HUES6 (cell line): Measurements from ENCODE around the gene OLIG3.

ENCODE experiments used
- H3K27ac ChIP-seq: 2 replicates; pipeline ENCODE4 v1.7.0; 2013; ENCODE audit warnings: low read depth, mild to moderate bottlenecking, low read length, inconsistent platforms
- H3K27me3 ChIP-seq: 2 replicates; pipeline ENCODE4 v1.6.1; 2013; ENCODE audit warnings: low read length; ENCODE audit not compliant: control insufficient read depth, insufficient read depth
- H3K36me3 ChIP-seq: 2 replicates; pipeline ENCODE4 v1.6.1; 2013; ENCODE audit warnings: low read length; ENCODE audit not compliant: control insufficient read depth, insufficient read depth
- H3K4me1 ChIP-seq: 2 replicates; pipeline ENCODE4 v1.6.1; 2013; ENCODE audit warnings: low read length; ENCODE audit not compliant: control insufficient read depth, insufficient read depth
- H3K4me3 ChIP-seq: 2 replicates; pipeline ENCODE4 v1.5.1; 2013; ENCODE audit warnings: low read depth, low read length
- H3K9ac ChIP-seq: one replicate; pipeline ENCODE4 v1.6.1; 2013; ENCODE audit warnings: mild to moderate bottlenecking, low read length
- H3K9me3 ChIP-seq: 2 replicates; pipeline ENCODE4 v1.6.1; 2013; ENCODE audit warnings: low read depth, low read length; ENCODE audit not compliant: control insufficient read depth, insufficient read depth

The OLIG3 gene

DNA sequence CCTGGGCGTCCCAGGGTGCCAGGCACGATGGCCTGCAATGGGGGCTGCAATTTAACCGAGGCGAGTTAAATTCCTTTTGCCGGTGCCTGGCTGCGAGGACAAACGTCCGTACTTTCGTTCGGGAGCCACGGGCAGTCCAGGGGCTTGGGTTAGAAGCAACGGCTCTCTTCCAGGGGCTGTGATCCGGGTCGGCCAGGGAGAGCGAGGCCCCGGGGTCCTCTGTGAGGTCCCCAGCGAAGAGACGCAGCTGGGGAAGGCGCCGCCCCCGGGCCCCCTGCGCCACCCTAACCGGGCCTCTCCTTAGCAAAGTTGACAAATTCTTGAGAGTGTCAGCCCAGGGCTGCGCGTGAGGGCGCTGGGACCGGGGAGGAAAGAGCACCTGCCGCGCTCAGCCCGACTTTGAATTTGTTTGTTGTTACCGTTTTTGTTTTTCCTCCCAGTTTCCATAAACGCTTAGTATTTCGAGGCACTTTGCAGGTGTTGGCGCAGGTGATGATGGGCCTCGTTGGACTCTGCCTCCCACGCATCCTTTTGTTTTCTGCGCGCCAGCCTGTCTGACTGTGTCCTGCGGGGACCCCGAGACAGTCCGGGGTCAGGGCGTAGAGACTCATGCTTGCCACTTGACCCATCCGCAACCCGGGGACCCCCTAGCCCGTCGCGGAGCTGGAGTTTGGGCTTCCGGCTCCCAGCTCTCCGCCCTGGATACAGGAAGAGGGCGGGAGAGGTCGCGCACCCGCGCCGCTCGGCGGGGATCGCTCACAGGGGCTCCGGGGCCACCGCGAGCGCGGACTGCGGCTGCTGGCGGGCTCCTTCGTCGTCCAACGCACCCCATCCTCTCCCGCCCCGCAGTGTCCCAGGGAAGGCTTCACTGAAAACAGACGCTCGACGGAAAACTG, 5.8 kb downstream of the OLIG3 start:
- peak overlapping the region; percentile 56 for H3K4me3 ChIP-seq
- peaks cover 99% of the 10 kb centered on the region for H3K27me3 ChIP-seq
- H3K9me3 ChIP-seq: no peaks in the 10 kb centered on the region
- H3K36me3 ChIP-seq: no peaks in the 10 kb centered on the region
- peaks cover 45% of the 10 kb centered on the region for H3K4me1 ChIP-seq
- no peak overlapping the region for H3K27ac ChIP-seq
- no peak overlapping the region for H3K9ac ChIP-seq

DNA sequence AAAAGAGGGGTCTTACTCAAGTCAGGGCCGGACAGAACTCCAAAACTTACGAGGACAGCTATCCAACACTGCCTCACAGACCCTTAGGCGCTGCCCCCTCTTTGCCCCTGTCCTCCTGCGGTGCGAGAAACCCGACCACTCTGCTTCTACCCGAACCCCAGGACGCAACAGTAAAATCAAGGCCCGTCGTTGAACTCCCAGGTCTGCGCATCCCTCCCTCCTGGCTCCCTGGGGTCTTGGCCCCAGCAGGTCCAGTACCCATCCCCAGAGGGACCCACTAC, 6.4 kb downstream of the OLIG3 start:
- H3K4me1 ChIP-seq: peaks cover 44% of the 10 kb centered on the region
- H3K9me3 ChIP-seq: no peaks in the 10 kb centered on the region
- peak overlapping the region; percentile 56 for H3K4me3 ChIP-seq
- no peak overlapping the region for H3K27ac ChIP-seq
- H3K27me3 ChIP-seq: peaks cover 98% of the 10 kb centered on the region
- H3K36me3 ChIP-seq: no peaks in the 10 kb centered on the region
- H3K9ac ChIP-seq: no peak overlapping the region

GRCh38 chr6:137487181-137487868, 6.9 kb downstream of the OLIG3 start:
- Histone ChIP-seq H3K9me3 (no peaks in the 10 kb centered on the region), H3K9ac (no peak overlapping the region), H3K4me3 (peak overlapping the region; percentile 56), H3K36me3 (no peaks in the 10 kb centered on the region), H3K27me3 (peaks cover 98% of the 10 kb centered on the region), H3K4me1 (peaks cover 40% of the 10 kb centered on the region), H3K27ac (no peak overlapping the region)

- Histone ChIP-seq H3K27ac (no peak overlapping the region), H3K4me3 (peak overlapping the region; percentile 37), H3K4me1 (peaks cover 36% of the 10 kb centered on the region), H3K9ac (no peak overlapping the region), H3K9me3 (no peaks in the 10 kb centered on the region), H3K36me3 (no peaks in the 10 kb centered on the region), H3K27me3 (peaks cover 89% of the 10 kb centered on the region)
Measured at GRCh38 chr6:137486416-137486815, 7.8 kb downstream of the OLIG3 start.

GRCh38 chr6:137480431-137480830, 13.8 kb downstream of the OLIG3 start:
- H3K4me3 ChIP-seq: no peak overlapping the region
- no peak overlapping the region for H3K9ac ChIP-seq
- no peaks in the 10 kb centered on the region for H3K4me1 ChIP-seq
- H3K27ac ChIP-seq: no peak overlapping the region
- H3K36me3 ChIP-seq: no peaks in the 10 kb centered on the region
- peaks cover 29% of the 10 kb centered on the region for H3K27me3 ChIP-seq
- H3K9me3 ChIP-seq: no peaks in the 10 kb centered on the region

GRCh38 chr6:137475103-137475502, 19.1 kb downstream of the OLIG3 start:
- Histone ChIP-seq H3K9me3 (no peaks in the 10 kb centered on the region), H3K4me3 (no peak overlapping the region), H3K9ac (no peak overlapping the region), H3K27ac (no peak overlapping the region), H3K4me1 (peaks cover 16% of the 10 kb centered on the region), H3K27me3 (no peaks in the 10 kb centered on the region), H3K36me3 (no peaks in the 10 kb centered on the region)

DNA sequence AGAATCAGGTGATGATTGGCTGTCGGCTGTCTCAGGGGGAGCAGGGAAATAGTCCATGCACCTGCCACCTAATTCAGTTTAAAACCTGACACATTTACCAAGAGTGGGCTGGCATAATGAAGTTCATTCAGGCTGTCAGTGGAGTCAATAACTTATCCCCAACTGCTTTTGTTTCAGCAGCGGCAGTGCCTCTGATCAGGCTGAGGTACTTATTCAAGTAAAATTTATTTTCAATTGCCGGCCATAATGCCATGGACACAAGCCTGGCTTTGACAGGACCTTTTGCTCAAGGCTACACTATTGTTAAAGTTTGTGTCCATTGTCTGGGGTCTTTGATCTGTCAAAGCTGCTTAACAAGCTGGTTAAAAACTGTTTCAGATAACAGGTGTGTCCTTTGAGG, 20.6 kb downstream of the OLIG3 start:
- H3K36me3 ChIP-seq: no peaks in the 10 kb centered on the region
- no peak overlapping the region for H3K27ac ChIP-seq
- peaks cover 16% of the 10 kb centered on the region for H3K4me1 ChIP-seq
- no peaks in the 10 kb centered on the region for H3K27me3 ChIP-seq
- H3K9ac ChIP-seq: no peak overlapping the region
- no peaks in the 10 kb centered on the region for H3K9me3 ChIP-seq
- H3K4me3 ChIP-seq: no peak overlapping the region

- no peak overlapping the region for H3K27ac ChIP-seq
- peaks cover 16% of the 10 kb centered on the region for H3K4me1 ChIP-seq
- H3K36me3 ChIP-seq: no peaks in the 10 kb centered on the region
- no peaks in the 10 kb centered on the region for H3K27me3 ChIP-seq
- H3K9me3 ChIP-seq: no peaks in the 10 kb centered on the region
- no peak overlapping the region for H3K4me3 ChIP-seq
- no peak overlapping the region for H3K9ac ChIP-seq
Measured at GRCh38 chr6:137472641-137473137, 21.5 kb downstream of the OLIG3 start.

GRCh38 chr6:137471986-137472385, 22.2 kb downstream of the OLIG3 start:
- Histone ChIP-seq H3K4me1 (peaks cover 16% of the 10 kb centered on the region), H3K9ac (no peak overlapping the region), H3K9me3 (no peaks in the 10 kb centered on the region), H3K36me3 (no peaks in the 10 kb centered on the region), H3K27ac (no peak overlapping the region), H3K27me3 (no peaks in the 10 kb centered on the region), H3K4me3 (no peak overlapping the region)

DNA sequence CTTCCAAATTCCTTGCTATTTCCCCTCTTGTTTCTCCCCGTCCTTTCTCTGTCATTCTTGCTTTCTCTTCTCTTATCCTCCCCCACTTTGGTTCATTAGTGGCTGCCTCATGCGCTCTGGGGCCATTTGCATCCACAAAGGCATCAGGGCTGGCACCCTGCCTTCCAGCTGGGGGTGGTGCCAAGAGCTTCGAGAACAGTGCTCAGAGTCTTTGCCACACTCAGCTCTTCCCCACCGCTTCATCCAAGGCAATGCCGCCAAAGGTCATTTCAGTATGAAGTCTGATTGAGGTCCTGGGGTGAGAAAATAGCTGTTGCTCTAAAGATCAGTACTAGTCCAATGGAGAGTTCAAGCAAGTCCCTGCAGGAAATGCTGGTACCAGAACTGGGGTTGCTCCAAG, 22.7 kb downstream of the OLIG3 start:
- Histone ChIP-seq H3K4me1 (peaks cover 16% of the 10 kb centered on the region), H3K27me3 (no peaks in the 10 kb centered on the region), H3K4me3 (no peak overlapping the region), H3K36me3 (no peaks in the 10 kb centered on the region), H3K9ac (no peak overlapping the region), H3K9me3 (no peaks in the 10 kb centered on the region), H3K27ac (no peak overlapping the region)

DNA sequence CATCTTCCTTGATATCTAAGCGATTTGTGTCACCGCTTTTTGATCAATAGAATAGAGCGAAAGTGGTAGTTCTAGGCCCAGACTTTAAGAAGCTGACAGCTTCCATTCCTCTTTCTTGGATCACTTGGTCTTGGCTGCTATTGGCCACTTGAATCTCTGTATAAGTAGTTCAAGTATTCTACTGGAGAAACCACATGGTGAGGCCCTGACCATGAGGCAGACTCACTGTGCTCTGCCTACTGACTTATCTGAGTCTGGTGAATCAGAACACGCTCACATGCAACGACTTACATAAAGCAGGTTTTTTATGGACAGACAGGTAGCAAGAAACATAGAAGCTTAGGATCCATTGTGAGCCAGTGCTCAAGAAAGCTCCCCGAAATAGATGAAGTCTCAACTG, 27.0 kb downstream of the OLIG3 start:
- no peaks in the 10 kb centered on the region for H3K36me3 ChIP-seq
- H3K9me3 ChIP-seq: no peaks in the 10 kb centered on the region
- no peak overlapping the region for H3K27ac ChIP-seq
- no peak overlapping the region for H3K9ac ChIP-seq
- H3K27me3 ChIP-seq: no peaks in the 10 kb centered on the region
- no peak overlapping the region for H3K4me3 ChIP-seq
- no peaks in the 10 kb centered on the region for H3K4me1 ChIP-seq
